Measurements from ENCODE around the gene SMIM43.

Gene SMIM43

DNA sequence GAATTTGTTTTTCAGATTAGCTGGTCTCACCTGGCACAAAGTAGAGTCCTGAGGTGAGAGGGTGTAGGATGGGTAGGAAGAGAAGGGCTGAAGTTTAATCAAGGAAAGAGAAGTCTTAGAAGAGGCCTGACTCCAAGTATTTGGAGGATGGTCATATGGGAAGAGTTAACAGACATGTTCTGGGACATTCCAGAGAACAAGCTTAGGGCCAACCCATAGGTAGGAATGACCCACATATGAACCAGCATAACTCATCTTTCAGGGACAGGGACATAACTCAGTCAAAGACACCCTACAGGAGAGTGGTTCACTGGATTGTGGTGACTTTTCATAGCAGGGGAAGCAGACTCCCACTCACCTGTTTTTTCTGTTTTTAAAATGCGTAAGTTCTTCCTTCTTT lies 40.3 kb downstream of the SMIM43 start:
- Histone ChIP-seq H3K36me3 (ENCODE audit: control insufficient read depth, insufficient read depth, low read length) (no peaks in the 10 kb centered on the region), H3K27me3 (ENCODE audit: control insufficient read depth, insufficient read depth, low read length) (no peaks in the 10 kb centered on the region), H3K4me1 (ENCODE audit: control insufficient read depth, insufficient read depth, low read length) (no peaks in the 10 kb centered on the region), H3K27ac (ENCODE audit: low read depth, low read length) (no peak overlapping the region), H3K4me3 (ENCODE audit: low read length) (no peak overlapping the region), H3K9ac (ENCODE audit: low read length) (no peak overlapping the region)

DNA sequence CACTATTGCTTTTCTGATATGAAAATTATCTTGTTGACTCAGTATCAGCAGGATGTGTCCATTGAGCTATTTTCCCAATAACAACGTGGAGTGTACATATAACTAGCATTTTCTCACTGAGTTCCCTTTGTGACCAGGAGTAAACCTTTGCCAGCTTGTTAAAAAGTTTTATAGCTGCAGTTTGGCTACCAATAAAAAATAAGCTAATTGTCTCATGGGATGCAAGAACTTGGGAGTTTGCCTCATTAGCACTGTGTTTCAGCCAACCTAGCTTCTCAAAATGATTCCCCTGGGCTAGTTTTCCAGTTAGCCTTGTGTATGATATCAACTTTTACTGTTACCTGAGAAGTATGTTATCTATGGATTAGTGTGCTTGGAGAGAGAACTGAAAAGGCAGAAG lies 43.3 kb downstream of the SMIM43 start:
- Histone ChIP-seq H3K27me3 (ENCODE audit: control insufficient read depth, insufficient read depth, low read length) (no peaks in the 10 kb centered on the region), H3K27ac (ENCODE audit: low read depth, low read length) (no peak overlapping the region), H3K4me1 (ENCODE audit: control insufficient read depth, insufficient read depth, low read length) (no peaks in the 10 kb centered on the region), H3K36me3 (ENCODE audit: control insufficient read depth, insufficient read depth, low read length) (no peaks in the 10 kb centered on the region), H3K4me3 (ENCODE audit: low read length) (no peak overlapping the region), H3K9ac (ENCODE audit: low read length) (no peak overlapping the region)

DNA sequence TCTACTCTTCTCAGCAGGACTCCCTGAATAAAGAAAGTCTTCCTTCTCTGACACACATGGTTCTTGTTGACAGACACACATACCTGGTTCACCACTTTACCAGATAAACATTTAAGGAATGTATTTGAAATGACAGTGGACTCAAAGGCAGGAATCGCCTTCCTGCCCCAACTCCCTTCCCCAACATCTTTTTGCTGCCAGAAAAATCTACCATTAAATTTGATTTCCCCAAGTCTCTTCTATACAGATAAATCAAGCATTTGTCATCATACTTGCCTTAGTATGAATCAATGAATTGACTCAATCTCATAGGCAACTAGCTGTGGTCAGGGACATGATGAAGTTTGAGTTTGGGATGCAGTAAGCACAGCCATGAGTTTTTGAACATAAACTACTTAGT lies 44.9 kb downstream of the SMIM43 start:
- Histone ChIP-seq H3K27ac (ENCODE audit: low read depth, low read length) (no peak overlapping the region), H3K36me3 (ENCODE audit: control insufficient read depth, insufficient read depth, low read length) (no peaks in the 10 kb centered on the region)

DNA sequence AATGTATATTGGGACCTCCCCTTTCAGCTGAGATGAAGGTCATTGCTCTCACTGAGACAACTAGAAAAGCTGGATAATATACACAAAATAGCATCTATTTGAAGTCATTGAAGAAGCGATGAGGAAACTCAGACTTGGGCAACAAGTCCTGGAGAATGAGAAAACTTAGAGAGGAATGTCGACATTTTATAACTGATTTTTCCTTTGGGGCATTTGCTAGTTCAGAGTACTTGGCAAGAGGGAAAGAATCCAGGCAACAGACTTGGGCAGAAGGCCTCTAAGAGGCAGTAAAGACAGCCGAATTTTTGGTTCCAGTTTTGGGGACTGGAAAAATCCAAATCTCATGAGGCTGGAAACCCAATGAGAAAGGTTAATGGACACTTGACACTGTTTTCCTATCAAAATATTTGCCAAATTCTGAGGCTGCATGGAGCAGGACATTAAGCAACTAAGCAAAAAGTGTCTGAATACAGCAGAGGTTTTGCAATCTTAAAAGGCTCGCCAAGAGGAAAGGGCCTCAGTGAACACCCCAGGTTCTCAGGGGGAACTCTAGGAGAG lies 47.2 kb downstream of the SMIM43 start:
- no peaks in the 10 kb centered on the region for H3K36me3 ChIP-seq (ENCODE audit: control insufficient read depth, insufficient read depth, low read length)
- H3K27me3 ChIP-seq (ENCODE audit: control insufficient read depth, insufficient read depth, low read length) = no peaks in the 10 kb centered on the region
- H3K4me1 ChIP-seq (ENCODE audit: control insufficient read depth, insufficient read depth, low read length) = no peaks in the 10 kb centered on the region
- H3K27ac ChIP-seq (ENCODE audit: low read depth, low read length) = no peak overlapping the region
- no peak overlapping the region for H3K4me3 ChIP-seq (ENCODE audit: low read length)
- H3K9ac ChIP-seq (ENCODE audit: low read length) = no peak overlapping the region

More for the DNA sequence above, 44.9 kb downstream of the SMIM43 start:
- Histone ChIP-seq H3K4me1 (ENCODE audit: control insufficient read depth, insufficient read depth, low read length) (no peaks in the 10 kb centered on the region), H3K9ac (ENCODE audit: low read length) (no peak overlapping the region), H3K27me3 (ENCODE audit: control insufficient read depth, insufficient read depth, low read length) (no peaks in the 10 kb centered on the region), H3K4me3 (ENCODE audit: low read length) (no peak overlapping the region)

DNA sequence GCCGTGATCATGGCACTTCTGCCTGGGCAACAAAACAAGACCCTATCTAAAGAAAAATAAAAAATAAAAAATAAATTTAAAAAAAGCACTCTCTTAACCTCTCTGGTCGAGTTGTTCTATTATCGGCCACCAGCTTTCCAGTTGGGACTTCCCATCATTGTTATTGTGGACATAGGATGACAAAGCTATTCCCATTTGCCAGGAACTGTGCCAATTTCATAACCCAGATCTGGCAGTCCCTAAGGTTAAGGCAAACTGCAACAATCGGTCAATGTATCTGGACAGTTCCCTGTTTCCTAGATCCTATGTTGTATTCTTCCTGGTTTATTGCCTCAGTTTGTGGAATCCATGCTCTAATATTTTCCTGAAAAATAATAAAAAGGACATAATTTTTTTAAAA lies 50.4 kb downstream of the SMIM43 start:
- H3K36me3 ChIP-seq (ENCODE audit: control insufficient read depth, insufficient read depth, low read length) = no peaks in the 10 kb centered on the region
- peaks cover 3% of the 10 kb centered on the region for H3K4me1 ChIP-seq (ENCODE audit: control insufficient read depth, insufficient read depth, low read length)
- no peaks in the 10 kb centered on the region for H3K27me3 ChIP-seq (ENCODE audit: control insufficient read depth, insufficient read depth, low read length)
- H3K9ac ChIP-seq (ENCODE audit: low read length) = no peak overlapping the region
- H3K27ac ChIP-seq (ENCODE audit: low read depth, low read length) = no peak overlapping the region
- no peak overlapping the region for H3K4me3 ChIP-seq (ENCODE audit: low read length)

DNA sequence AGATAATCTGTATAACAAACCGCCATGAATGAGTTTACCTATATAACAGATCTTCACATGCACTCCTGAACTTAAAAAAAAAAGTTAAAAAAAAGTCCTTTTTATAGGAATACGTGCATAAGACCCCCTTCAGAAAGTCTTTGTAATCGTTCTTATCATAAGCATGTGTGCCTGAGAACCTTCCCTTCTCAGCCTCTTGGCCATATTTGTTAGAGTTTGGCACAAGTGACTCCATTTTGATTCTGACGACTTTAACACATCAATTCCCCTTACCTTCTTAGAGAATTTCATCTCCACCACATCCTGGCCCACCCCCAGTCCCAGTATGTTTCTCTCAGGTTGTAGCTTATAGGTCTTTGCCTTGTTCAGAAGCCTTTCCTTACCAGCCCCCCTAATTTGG lies 52.2 kb downstream of the SMIM43 start:
- Histone ChIP-seq H3K4me1 (ENCODE audit: control insufficient read depth, insufficient read depth, low read length) (peaks cover 3% of the 10 kb centered on the region), H3K4me3 (ENCODE audit: low read length) (no peak overlapping the region), H3K27me3 (ENCODE audit: control insufficient read depth, insufficient read depth, low read length) (no peaks in the 10 kb centered on the region), H3K9ac (ENCODE audit: low read length) (no peak overlapping the region), H3K36me3 (ENCODE audit: control insufficient read depth, insufficient read depth, low read length) (no peaks in the 10 kb centered on the region), H3K27ac (ENCODE audit: low read depth, low read length) (peak overlapping the region; percentile 83)

DNA sequence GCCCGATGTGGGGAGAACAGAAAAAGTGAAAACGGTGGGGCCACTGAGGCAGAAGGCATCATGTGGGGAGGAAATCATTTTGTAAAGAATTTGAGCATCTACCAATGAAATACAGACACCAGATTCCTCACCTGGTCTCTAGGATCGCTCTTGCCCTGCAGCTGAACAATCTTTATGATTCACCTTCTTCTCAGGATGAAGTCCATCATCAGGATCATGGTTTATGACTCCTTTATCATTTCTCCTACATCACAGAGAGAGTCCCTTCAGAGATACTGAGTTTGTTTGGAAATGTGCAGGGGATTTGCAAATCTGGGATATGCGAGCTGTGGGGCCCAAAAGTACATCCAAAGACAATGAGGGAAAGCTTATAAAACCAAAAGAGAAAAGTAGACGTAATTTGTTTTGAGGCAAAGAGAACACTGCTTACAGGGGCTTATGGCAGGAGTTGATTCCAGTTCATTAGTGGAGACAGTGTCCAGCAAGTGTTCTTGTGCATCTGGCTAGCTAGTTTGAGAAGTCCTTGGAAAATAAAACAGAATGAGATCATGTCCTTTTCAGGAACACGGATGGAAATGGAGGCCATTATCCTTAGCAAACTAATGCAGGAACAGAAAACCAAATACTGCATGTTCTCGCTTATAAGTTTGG lies 52.8 kb downstream of the SMIM43 start:
- H3K4me1 ChIP-seq (ENCODE audit: control insufficient read depth, insufficient read depth, low read length) = peaks cover 3% of the 10 kb centered on the region
- peak overlapping the region; percentile 45 for H3K4me3 ChIP-seq (ENCODE audit: low read length)
- peak overlapping the region; percentile 83 for H3K27ac ChIP-seq (ENCODE audit: low read depth, low read length)
- H3K9ac ChIP-seq (ENCODE audit: low read length) = no peak overlapping the region
- no peaks in the 10 kb centered on the region for H3K36me3 ChIP-seq (ENCODE audit: control insufficient read depth, insufficient read depth, low read length)
- H3K27me3 ChIP-seq (ENCODE audit: control insufficient read depth, insufficient read depth, low read length) = no peaks in the 10 kb centered on the region

DNA sequence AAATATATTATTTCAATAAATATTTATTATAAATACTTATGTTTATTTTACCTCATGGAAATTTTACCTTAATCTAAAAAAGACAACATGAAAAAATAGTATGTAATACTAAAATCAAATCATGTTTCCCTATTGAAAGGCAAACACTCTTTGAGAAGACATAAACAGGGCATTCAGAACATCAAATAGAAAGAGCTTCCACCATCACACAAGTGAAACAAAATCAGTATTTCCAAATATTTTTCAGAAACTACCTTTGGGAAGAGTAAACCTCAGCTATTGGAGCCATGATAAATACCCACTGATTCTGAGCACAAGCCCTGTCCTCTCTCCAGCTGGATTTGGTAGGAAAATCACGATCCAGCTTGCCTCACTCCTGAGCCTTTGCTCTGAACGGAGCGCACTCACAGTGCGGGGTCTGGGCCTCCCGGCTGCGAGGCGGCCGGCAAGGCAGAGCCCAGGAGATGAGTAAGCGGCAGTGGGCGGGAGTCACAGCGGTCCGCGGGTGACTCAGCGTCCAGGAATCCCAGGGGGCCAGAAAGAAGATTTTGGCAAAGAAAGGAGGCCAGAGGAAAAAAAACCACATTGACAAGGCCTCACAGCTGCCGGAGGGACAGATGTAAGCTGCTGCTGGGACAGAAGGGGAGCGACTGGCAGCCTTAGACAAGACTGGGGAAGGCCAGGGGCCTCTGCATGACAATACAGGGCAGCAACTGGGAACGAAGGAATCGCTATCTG lies 53.5 kb downstream of the SMIM43 start:
- Histone ChIP-seq H3K27ac (ENCODE audit: low read depth, low read length) (peak overlapping the region; percentile 83), H3K4me3 (ENCODE audit: low read length) (peak overlapping the region; percentile 45), H3K4me1 (ENCODE audit: control insufficient read depth, insufficient read depth, low read length) (peaks cover 3% of the 10 kb centered on the region), H3K36me3 (ENCODE audit: control insufficient read depth, insufficient read depth, low read length) (no peaks in the 10 kb centered on the region), H3K9ac (ENCODE audit: low read length) (no peak overlapping the region), H3K27me3 (ENCODE audit: control insufficient read depth, insufficient read depth, low read length) (no peaks in the 10 kb centered on the region)

DNA sequence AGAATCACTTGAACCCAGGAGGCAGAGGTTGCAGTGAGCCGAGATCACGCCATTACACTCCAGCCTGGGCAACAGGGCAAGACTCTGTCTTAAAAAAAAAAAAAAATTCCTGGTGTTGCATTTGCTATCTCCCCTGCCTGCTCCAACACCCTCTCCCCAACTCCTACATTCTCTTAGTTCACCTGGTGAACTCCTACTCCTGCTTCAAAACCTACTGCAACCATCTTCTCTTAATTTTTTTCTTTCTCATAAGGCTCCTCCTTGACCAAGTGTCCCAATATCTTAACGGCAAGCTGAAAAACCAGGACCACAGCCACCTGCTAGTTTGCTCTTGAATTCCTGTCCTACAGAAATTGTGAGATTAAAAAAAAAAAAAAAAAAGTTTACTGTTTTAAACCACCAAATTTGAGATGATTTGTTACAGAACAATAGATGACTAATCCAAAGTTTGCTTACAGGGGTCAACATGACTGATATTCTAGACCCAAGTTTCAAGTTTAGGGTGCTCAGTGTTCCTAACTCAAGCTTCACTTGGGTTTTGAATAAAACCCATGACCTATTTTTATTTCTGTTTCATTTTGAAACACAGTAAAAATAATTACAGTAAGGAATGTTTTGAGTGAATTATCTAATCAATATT lies 55.1 kb downstream of the SMIM43 start:
- Histone ChIP-seq H3K36me3 (ENCODE audit: control insufficient read depth, insufficient read depth, low read length) (no peaks in the 10 kb centered on the region), H3K4me1 (ENCODE audit: control insufficient read depth, insufficient read depth, low read length) (peaks cover 3% of the 10 kb centered on the region), H3K4me3 (ENCODE audit: low read length) (no peak overlapping the region), H3K27me3 (ENCODE audit: control insufficient read depth, insufficient read depth, low read length) (no peaks in the 10 kb centered on the region), H3K27ac (ENCODE audit: low read depth, low read length) (no peak overlapping the region), H3K9ac (ENCODE audit: low read length) (no peak overlapping the region)

Measured in rectal smooth muscle tissue (tissue), 1 donor.